Panc1 (cell line): ENCODE results near the gene CCDC6. TPM values are rescaled to one million over a fixed set of nuclear protein-coding genes. Genes with fewer than 3 reads are reported as not detected.

Experiments used
- ATAC-seq: fragments of 200-7000 bp; cut with Tn5 transposase; 2 replicates; pipeline ENCODE4 v1.9.1; 2020; ENCODE audit warnings: mild to moderate bottlenecking, moderate library complexity
- BruUV-seq: library from RNA; stranded (reverse); fragments of 400-500 nt; replicated peaks from 2 replicates; lab custom pipeline; 2021; lab: Mats Ljungman, UMichigan
- CTCF ChIA-PET: fragments of 300-600 bp; sonication (Branson Sonifier 250); formaldehyde crosslinking; loops from one replicate; lab custom pipeline; 2022; ENCODE audit warnings: antibody characterized with exemption; lab: Charles Lee
- POLR2A ChIA-PET: fragments of 300-600 bp; sonication (Branson Sonifier 250); formaldehyde crosslinking; loops from one replicate; lab custom pipeline; 2022; ENCODE audit warnings: antibody characterized with exemption; lab: Charles Lee
- DNase-seq: peaks from one replicate; pipeline ENCODE4 v3.0.0-alpha.2; 2010; ENCODE audit warnings: low read depth, low spot score
- H3K27ac ChIP-seq: 2 replicates; pipeline ENCODE4 v1.5.1; 2011; ENCODE audit warnings: mild to moderate bottlenecking, low read length, inconsistent platforms
- H3K27me3 ChIP-seq: fragments of 200-500 bp; sonication (Bioruptor generic); 2 replicates; pipeline ENCODE4 v1.6.0; 2014; ENCODE audit warnings: low read length, inconsistent platforms; ENCODE audit not compliant: control insufficient read depth, insufficient read depth
- H3K36me3 ChIP-seq: fragments of 200-500 bp; sonication (Bioruptor generic); 2 replicates; pipeline ENCODE4 v1.5.1; 2014; ENCODE audit warnings: inconsistent platforms, mild to moderate bottlenecking, low read length, moderate library complexity; ENCODE audit not compliant: control insufficient read depth, insufficient read depth
- H3K4me1 ChIP-seq: 2 replicates; pipeline ENCODE4 v1.5.1; 2011; ENCODE audit warnings: inconsistent platforms, mild to moderate bottlenecking, low read length, moderate library complexity; ENCODE audit not compliant: control insufficient read depth, insufficient read depth
- H3K4me3 ChIP-seq, 2 experiments: 2 replicates each; pipeline ENCODE4 v1.5.1; 2011 to 2012; ENCODE audit warnings: low read depth in 2 of 2, low read length in 2 of 2, mild to moderate bottlenecking in 2 of 2, inconsistent platforms in 1 of 2, moderate library complexity in 1 of 2
- H3K9me3 ChIP-seq: fragments of 200-500 bp; sonication (Bioruptor generic); 2 replicates; pipeline ENCODE4 v1.5.1; 2014; ENCODE audit warnings: low read depth, mild to moderate bottlenecking, inconsistent platforms, low read length, moderate library complexity; ENCODE audit not compliant: control insufficient read depth, insufficient read depth
- POLR2AphosphoS5 ChIP-seq: IDR thresholded peaks from 2 replicates; pipeline ENCODE4 v1.6.1; 2012; ENCODE audit warnings: mild to moderate bottlenecking, low read depth, low read length, moderate library complexity
- SIN3A ChIP-seq: IDR thresholded peaks from 2 replicates; pipeline ENCODE4 v1.6.1; 2012; ENCODE audit warnings: low read depth, mild to moderate bottlenecking, low read length, moderate library complexity, borderline replicate concordance; ENCODE audit not compliant: insufficient read depth
- TCF7L2 ChIP-seq: IDR thresholded peaks from 2 replicates; pipeline ENCODE4 v1.6.1; 2011; ENCODE audit warnings: mild to moderate bottlenecking, low read depth, low read length, inconsistent platforms
- in situ Hi-C: cut with HindIII; loops from 2 replicates; pipeline ENCODE4 v1.10.0; 2016; ENCODE audit warnings: low sequenced_read_pairs, low pct_unique_long_range_greater_than_20kb
- intact Hi-C: fragments of 100-400 bp; cut with micrococcal nuclease; formaldehyde crosslinking; loops from one replicate; pipeline ENCODE4 v1.10.0; 2022; ENCODE audit not compliant: unreplicated experiment
- total RNA-seq: library from RNA; stranded (reverse); gene quantifications from one replicate; pipeline ENCODE4 v1.2.1, GENCODE V29; 2021; ENCODE audit not compliant: unreplicated experiment
- TF ChIP-seq, protein P1 (sequence below), 2 experiments: IDR thresholded peaks; 2 replicates each; pipeline ENCODE4 v1.6.1; 2011 to 2012; ENCODE audit warnings: low read depth in 2 of 2, control low read depth in 1 of 2, low read length in 1 of 2, mild to moderate bottlenecking in 1 of 2, moderate library complexity in 1 of 2; ENCODE audit not compliant: insufficient read depth in 1 of 2
- TF ChIP-seq, protein P2 (sequence below): fragments of 450-650 bp; IDR thresholded peaks from 2 replicates; pipeline ENCODE4 v1.5.1; 2017; ENCODE audit warnings: mild to moderate bottlenecking

The CCDC6 gene
- total RNA-seq, 1 experiment from 2014 or later: 48.7 TPM

DNA sequence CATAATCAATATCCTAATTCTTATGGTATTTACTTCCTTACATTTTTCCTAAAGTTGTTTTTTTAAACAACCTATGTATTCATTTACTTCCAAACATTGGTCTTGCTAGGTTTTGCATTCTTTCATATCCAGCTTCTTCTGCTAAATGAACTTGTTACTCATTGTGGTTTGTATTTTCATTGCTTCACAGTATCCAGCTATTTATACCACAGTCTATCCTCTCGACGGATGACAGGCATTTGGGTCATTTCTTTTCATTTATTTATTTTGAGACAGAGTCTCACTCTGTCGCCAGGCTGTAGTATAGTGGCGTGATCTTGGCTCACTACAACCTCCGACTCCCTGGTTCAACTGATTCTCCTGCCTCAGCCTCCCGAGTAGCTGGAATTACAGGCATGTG is 66.8 kb downstream of the CCDC6 start:
- DNase-seq (no peak), ATAC-seq (no peak)
- in situ Hi-C loops (no loop called here), intact Hi-C loops (no loop called here)
- H3K4me3 ChIP-seq: no peak overlapping the region
- ChIA-PET CTCF (no interaction called here), POLR2A (no interaction called here)
- H3K4me1 ChIP-seq: no peaks in the 10 kb centered on the region
- no peak for TF ChIP-seq SIN3A
- TF ChIP-seq, protein P1, sequence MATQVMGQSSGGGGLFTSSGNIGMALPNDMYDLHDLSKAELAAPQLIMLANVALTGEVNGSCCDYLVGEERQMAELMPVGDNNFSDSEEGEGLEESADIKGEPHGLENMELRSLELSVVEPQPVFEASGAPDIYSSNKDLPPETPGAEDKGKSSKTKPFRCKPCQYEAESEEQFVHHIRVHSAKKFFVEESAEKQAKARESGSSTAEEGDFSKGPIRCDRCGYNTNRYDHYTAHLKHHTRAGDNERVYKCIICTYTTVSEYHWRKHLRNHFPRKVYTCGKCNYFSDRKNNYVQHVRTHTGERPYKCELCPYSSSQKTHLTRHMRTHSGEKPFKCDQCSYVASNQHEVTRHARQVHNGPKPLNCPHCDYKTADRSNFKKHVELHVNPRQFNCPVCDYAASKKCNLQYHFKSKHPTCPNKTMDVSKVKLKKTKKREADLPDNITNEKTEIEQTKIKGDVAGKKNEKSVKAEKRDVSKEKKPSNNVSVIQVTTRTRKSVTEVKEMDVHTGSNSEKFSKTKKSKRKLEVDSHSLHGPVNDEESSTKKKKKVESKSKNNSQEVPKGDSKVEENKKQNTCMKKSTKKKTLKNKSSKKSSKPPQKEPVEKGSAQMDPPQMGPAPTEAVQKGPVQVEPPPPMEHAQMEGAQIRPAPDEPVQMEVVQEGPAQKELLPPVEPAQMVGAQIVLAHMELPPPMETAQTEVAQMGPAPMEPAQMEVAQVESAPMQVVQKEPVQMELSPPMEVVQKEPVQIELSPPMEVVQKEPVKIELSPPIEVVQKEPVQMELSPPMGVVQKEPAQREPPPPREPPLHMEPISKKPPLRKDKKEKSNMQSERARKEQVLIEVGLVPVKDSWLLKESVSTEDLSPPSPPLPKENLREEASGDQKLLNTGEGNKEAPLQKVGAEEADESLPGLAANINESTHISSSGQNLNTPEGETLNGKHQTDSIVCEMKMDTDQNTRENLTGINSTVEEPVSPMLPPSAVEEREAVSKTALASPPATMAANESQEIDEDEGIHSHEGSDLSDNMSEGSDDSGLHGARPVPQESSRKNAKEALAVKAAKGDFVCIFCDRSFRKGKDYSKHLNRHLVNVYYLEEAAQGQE (IDR thresholded peaks at IDR 0.05; ENCODE audit: insufficient read depth in 1 of 2, low read depth in 2 of 2, low read length in 1 of 2): no peak
- TF ChIP-seq, protein P2, sequence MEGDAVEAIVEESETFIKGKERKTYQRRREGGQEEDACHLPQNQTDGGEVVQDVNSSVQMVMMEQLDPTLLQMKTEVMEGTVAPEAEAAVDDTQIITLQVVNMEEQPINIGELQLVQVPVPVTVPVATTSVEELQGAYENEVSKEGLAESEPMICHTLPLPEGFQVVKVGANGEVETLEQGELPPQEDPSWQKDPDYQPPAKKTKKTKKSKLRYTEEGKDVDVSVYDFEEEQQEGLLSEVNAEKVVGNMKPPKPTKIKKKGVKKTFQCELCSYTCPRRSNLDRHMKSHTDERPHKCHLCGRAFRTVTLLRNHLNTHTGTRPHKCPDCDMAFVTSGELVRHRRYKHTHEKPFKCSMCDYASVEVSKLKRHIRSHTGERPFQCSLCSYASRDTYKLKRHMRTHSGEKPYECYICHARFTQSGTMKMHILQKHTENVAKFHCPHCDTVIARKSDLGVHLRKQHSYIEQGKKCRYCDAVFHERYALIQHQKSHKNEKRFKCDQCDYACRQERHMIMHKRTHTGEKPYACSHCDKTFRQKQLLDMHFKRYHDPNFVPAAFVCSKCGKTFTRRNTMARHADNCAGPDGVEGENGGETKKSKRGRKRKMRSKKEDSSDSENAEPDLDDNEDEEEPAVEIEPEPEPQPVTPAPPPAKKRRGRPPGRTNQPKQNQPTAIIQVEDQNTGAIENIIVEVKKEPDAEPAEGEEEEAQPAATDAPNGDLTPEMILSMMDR: no peak
- TF ChIP-seq TCF7L2: no peak
- no peak for TF ChIP-seq POLR2AphosphoS5
- BruUV-seq: no TSS peak
- no peaks in the 10 kb centered on the region for H3K9me3 ChIP-seq
- H3K36me3 ChIP-seq: no peaks in the 10 kb centered on the region
- no peak overlapping the region for H3K27ac ChIP-seq
- H3K27me3 ChIP-seq: no peaks in the 10 kb centered on the region

DNA sequence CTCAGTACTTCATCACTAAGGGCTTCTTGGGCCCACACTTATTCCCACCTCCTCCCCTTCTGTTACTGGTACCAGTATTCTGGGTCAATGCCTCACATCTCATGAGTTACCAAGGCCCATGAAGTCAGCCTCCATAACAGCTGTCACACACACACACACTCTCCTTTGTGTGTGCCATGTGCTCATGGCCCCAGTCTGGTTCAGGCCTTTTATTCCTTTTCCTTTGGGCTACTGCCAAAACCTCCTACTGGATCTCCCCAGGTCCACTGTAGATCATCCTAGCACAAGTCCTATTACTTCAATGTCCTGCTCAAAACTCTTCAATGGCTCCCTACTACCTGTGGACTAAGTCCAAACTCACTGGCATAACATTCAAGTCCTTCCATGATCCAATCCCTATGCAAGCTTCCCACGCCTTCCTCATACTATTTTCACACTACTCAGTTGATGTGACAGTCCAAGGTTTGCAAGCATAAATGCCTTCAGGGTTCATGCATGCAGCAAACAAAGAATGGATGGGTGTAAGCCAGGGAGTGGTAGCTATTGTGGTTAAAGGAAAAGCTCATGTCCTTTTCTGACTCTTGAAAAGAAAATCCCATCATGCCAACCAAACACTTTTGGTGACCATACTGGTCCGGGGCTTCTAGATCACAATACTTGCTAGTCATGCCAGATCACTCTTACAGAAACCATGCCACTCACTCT is 68.1 kb downstream of the CCDC6 start:
- Histone ChIP-seq H3K9me3 (no peaks in the 10 kb centered on the region), H3K4me1 (no peaks in the 10 kb centered on the region), H3K36me3 (no peaks in the 10 kb centered on the region), H3K27ac (no peak overlapping the region), H3K27me3 (no peaks in the 10 kb centered on the region), H3K4me3 (no peak overlapping the region)
- POLR2A ChIA-PET: no interaction called here
- TF ChIP-seq, protein P2: no peak
- TF ChIP-seq SIN3A: no peak
- no peak for TF ChIP-seq TCF7L2
- TF ChIP-seq POLR2AphosphoS5: no peak
- TF ChIP-seq, protein P1 (IDR thresholded peaks at IDR 0.05; ENCODE audit: insufficient read depth in 1 of 2, low read depth in 2 of 2, low read length in 1 of 2): no peak
- in situ Hi-C loops: no loop called here
- CTCF ChIA-PET: interaction anchor here (0.7 kb wide), 1 partner anchor 13 kb away, joined by 5 read pairs; no protein-coding TSS in a partner anchor
- DNase-seq: no peak
- ATAC-seq: no peak
- no TSS peak for BruUV-seq
- intact Hi-C loops: no loop called here
